COLO668 (cell line): Measurements from ENCODE around the gene DFFA.

ENCODE experiments used
- DNase-seq: peaks from one replicate; lab custom pipeline; 2025; ENCODE audit not compliant: unreplicated experiment; lab: John Stamatoyannopoulos, UW

Gene DFFA

GRCh38 chr1:10472220-10473144 is at the start of gene DFFA:
Gene DFFA (minus strand): TSS chr1:10472529. CDS start chr1:10472458, 71 bp downstream.
- peak; percentile 99 for DNase-seq

DNA sequence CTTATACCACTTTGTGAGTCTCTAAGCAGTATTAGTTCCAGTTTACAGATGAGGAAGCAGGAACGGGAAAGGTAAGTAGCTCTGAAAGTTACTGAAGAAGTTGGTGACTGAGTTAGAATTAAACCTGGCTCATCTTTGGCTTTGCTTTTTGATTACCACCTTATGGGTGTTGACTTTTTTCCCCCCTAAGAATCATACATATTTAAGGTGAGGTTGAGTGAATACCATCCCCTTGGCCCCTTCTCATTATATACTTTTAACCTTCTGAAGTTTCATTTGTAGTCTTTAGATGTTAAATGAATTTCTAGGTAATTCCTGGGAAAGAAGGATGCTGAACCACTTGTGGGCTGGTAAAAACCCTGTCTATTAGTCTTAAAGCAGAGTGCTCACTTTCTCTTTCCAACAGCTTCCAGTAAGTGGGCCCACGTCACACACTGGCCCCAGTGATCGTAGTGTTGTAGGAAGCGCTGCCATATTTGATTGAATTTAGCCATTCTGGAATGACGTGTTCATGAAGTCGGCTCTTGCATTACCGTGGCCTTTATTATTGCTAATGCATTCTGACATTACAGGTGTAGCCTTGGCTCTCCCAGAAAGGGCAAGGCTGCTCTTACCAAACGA is 49.3 kb upstream of the DFFA start:
- no peak for DNase-seq

- DNase-seq, result no peak
These were observed 48.6 kb upstream of the DFFA start for GRCh38 chr1:10520952-10521351.

DNA sequence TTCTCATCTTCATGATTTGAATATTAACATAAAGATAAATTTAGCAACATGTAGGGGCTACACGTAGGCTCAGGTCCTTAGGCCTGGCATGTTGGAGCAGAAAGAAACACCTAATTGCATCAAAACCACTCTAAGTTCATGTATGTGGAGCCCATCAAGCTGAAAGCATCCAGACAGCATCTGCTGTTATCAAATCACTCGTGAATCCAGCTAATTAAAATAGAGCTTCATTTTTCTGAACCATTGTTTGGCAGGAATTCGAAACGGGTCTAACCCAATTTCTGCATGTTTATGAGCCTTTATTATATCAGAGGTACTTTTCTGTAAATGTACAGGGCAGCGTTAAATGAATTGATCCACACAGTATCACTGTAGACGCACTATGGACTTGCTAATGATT is 48.2 kb upstream of the DFFA start:
- DNase-seq, result no peak

DNA sequence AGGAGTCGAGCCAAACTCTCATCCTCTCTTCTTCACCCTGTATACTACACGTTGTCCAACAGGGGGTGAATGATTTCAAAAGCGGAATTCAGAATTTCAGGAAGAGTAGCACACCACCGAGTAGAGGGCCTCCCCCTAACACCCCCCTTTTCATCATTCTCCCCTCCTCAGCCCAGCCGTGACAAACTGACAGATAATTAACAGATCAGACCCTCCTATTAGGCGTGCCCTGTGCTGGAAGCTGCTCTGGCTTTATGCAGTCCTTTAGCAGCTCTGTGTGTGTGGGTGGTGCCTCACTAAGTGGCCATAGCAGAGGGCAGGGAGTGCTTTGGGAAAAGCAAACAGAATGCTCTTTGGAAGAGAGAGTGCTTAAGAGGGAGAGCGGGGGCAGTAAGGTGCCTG is 46.7 kb upstream of the DFFA start:
- peak; percentile 73 for DNase-seq

- no peak for DNase-seq
These were observed 45.3 kb upstream of the DFFA start for GRCh38 chr1:10517677-10517982.

- no peak for DNase-seq
These were observed 44.8 kb upstream of the DFFA start for GRCh38 chr1:10516925-10517676.

GRCh38 chr1:10515976-10516750 is 43.8 kb upstream of the DFFA start:
- no peak for DNase-seq

GRCh38 chr1:10515301-10515975 is 43.1 kb upstream of the DFFA start:
- no peak for DNase-seq

GRCh38 chr1:10514490-10515235 is 42.3 kb upstream of the DFFA start:
- DNase-seq, result peak; percentile 71

GRCh38 chr1:10513199-10513598 is 40.9 kb upstream of the DFFA start:
- DNase-seq, result no peak

- no peak for DNase-seq
These were observed 39.2 kb upstream of the DFFA start for GRCh38 chr1:10511494-10511885.

- DNase-seq, result no peak
These were observed 38.5 kb upstream of the DFFA start for GRCh38 chr1:10510520-10511493.

DNA sequence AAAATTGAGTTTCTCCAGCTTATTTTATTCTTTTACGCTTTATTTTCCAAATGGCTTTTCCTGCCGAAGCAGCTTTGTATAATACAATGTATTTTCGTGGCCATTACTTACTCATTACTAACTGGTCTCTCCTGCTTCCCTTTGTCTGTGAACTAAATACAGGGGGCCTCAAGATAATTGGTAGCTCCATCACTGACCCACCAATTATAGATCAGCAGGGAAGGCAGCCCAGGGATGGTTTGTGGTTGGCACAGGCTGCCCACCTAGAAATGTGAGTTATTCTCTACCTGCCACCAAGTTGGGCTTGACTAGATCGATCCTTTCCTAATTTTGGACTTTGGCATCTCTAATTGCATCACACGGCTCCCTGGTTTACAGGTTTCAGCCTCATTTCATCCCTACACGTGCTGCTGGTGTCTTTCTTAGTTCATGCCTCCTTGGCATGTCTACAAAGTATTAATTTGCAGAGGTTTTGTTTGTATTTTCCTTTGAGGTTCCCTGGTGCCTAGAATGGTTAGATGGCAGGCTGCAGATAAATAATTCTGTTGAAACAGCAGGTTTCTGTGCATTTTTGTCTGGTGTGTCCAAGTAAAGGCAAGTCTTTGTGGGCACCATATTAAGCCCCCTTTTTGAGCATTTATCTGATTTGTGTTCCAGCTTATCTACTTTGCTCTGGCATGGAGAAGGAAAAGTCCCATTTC is 37.6 kb upstream of the DFFA start:
- DNase-seq, result no peak

DNA sequence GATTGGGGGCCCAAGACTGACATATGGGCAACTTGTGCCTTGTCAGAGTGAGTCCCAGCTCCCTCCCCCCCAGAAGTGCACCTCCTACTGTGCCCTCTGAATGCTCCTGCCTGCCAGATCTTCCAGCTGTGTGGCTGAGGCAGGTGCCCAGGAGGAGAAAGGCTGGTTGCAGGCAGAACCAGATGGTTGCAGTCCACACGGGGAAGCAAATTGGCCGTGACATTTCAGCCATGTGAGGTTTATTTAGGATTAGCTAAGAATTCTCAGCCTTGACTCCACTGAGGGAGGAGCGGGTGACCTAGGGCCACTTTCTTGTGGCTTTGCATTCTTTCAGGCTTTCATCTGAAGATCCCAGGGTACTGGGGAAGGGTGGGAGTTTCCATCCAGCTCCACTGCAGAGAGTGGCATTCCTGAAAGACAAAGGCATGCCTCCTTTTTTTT is 36.2 kb upstream of the DFFA start:
- peak; percentile 77 for DNase-seq

GRCh38 chr1:10507111-10507879 is 35.0 kb upstream of the DFFA start:
- DNase-seq, result peak; percentile 79

- DNase-seq, result no peak
These were observed 34.3 kb upstream of the DFFA start for GRCh38 chr1:10506677-10507047.
